Transverse colon (tissue), 4 donors: Measurements from ENCODE around the gene MAMSTR. TPM values are rescaled to one million over a fixed set of nuclear protein-coding genes. Genes with fewer than 3 reads are reported as not detected.

Experiments
- DNase-seq: peaks from one replicate; pipeline ENCODE4 v3.0.0-alpha.2; 2019
- H3K27ac ChIP-seq, 4 donors: fragments of 200-600 bp; sonication (generic); 2 replicates each; pipeline ENCODE4 v1.5.1; 2016 to 2018; ENCODE audit warnings: inconsistent platforms in 4 of 4
- H3K27me3 ChIP-seq: fragments of 200-600 bp; sonication (generic); 2 replicates; pipeline ENCODE4 v1.5.1; 2017; ENCODE audit warnings: inconsistent platforms
- H3K36me3 ChIP-seq, 4 donors: fragments of 200-600 bp; sonication (generic); 2 replicates each; pipeline ENCODE4 v1.5.1; 2017 to 2019; ENCODE audit warnings: inconsistent platforms in 4 of 4
- H3K4me1 ChIP-seq, 4 donors: fragments of 200-600 bp; sonication (generic); 2 replicates each; pipeline ENCODE4 v1.5.1; 2017 to 2020; ENCODE audit warnings: inconsistent platforms in 4 of 4
- H3K4me3 ChIP-seq, 4 donors: fragments of 200-600 bp; sonication (generic); 1 replicate in 1 of 4; 2 replicates in 3 of 4; pipeline versions ENCODE4 v1.5.1 to v1.6.1; 2017 to 2019; ENCODE audit warnings: inconsistent platforms in 4 of 4
- H3K9me3 ChIP-seq, 2 donors: fragments of 200-600 bp; sonication (generic); 2 replicates each; pipeline ENCODE4 v1.5.1; 2017 to 2019; ENCODE audit warnings: inconsistent platforms in 2 of 2
- CTCF ChIP-seq, 5 experiments: fragments of 200-600 bp in 3 of 5; fragments of 450-650 bp in 2 of 5; sonication (generic) in 3 of 5; IDR thresholded peaks; 1 replicate in 2 of 5; 2 replicates in 3 of 5; pipeline ENCODE4 v1.5.1; 2016 to 2017; ENCODE audit warnings: antibody characterized with exemption in 5 of 5, inconsistent platforms in 3 of 5, mild to moderate bottlenecking in 2 of 5, moderate library complexity in 1 of 5
- EP300 ChIP-seq: sonication (generic); formaldehyde crosslinking; IDR thresholded peaks from one replicate; pipeline ENCODE4 v1.6.1; 2017; ENCODE audit warnings: antibody characterized with exemption, low read depth
- POLR2A ChIP-seq: fragments of 450-650 bp; IDR thresholded peaks from one replicate; pipeline ENCODE4 v1.6.1; 2016; ENCODE audit warnings: antibody characterized with exemption, mild to moderate bottlenecking, moderate library complexity
- POLR2AphosphoS5 ChIP-seq, 3 donors: sonication (generic); formaldehyde crosslinking; IDR thresholded peaks; one replicate each; pipeline ENCODE4 v1.6.1; 2016; ENCODE audit warnings: antibody characterized with exemption in 3 of 3
- WGBS, 2 donors: methylation state at CpG; one replicate each; pipeline ENCODE4 v1.1.5; 2018; ENCODE audit warnings: low coverage in 1 of 2; 5-methylcytosine and 5-hydroxymethylcytosine counted together
- in situ Hi-C, 4 donors: fragments of 200-750 bp; cut with MboI; loops; one replicate each; pipeline versions ENCODE4 v1.15.0 to v1.15.1; 2017; ENCODE audit warnings: low sequenced_read_pairs in 3 of 4, low pct_ligation_motif_present in 1 of 4, low pct_unique_long_range_greater_than_20kb in 1 of 4
- intact Hi-C: fragments of 100-400 bp; cut with DNase I; formaldehyde crosslinking; loops from one replicate; pipeline ENCODE4 v1.15.1; 2023; ENCODE audit warnings: low total_unique reads
- total RNA-seq, 4 donors: library from RNA; depleted of rRNA; stranded (reverse); fragments of >200 nt; gene quantifications; one replicate each; pipeline ENCODE4 v1.1.0, GENCODE V29; 2016

Gene MAMSTR
- total RNA-seq, 4 donors from 2014 or later = 0.55 to 2.2 (median 1.6) TPM; not detected in 1

GRCh38 chr19:48742096-48742495 lies 22.6 kb upstream of the MAMSTR start:
- in situ Hi-C loops (loop anchor here in 1 of 4 donors (10.0 kb wide), 1 partner anchor 97 kb away; the partner anchor contains the start of gene CA11), intact Hi-C loops (loop anchor here (10.0 kb wide), 1 partner anchor 67 kb away; the partner anchor contains the start of gene NTN5)
- Histone ChIP-seq H3K4me1 (peaks cover 0 to 30% (median 9%) of the 10 kb centered on the region in 4 donors), H3K4me3 (no peak overlapping the region), H3K27me3 (peaks cover 33% of the 10 kb centered on the region), H3K36me3 (no peaks in the 10 kb centered on the region), H3K9me3 (no peaks in the 10 kb centered on the region), H3K27ac (peak overlapping the region in 2 of 4 donors; percentile 30 to 75)
- WGBS, 2 donors = 80 to 87% methylated on average over 1 to 11 of the region's 11 CpGs
- no peak for DNase-seq
- TF ChIP-seq POLR2A (no peak), EP300 (no peak), POLR2AphosphoS5 (IDR thresholded peaks at IDR 0.05) (no peak), CTCF (IDR thresholded peaks at IDR 0.05) (no peak)

DNA sequence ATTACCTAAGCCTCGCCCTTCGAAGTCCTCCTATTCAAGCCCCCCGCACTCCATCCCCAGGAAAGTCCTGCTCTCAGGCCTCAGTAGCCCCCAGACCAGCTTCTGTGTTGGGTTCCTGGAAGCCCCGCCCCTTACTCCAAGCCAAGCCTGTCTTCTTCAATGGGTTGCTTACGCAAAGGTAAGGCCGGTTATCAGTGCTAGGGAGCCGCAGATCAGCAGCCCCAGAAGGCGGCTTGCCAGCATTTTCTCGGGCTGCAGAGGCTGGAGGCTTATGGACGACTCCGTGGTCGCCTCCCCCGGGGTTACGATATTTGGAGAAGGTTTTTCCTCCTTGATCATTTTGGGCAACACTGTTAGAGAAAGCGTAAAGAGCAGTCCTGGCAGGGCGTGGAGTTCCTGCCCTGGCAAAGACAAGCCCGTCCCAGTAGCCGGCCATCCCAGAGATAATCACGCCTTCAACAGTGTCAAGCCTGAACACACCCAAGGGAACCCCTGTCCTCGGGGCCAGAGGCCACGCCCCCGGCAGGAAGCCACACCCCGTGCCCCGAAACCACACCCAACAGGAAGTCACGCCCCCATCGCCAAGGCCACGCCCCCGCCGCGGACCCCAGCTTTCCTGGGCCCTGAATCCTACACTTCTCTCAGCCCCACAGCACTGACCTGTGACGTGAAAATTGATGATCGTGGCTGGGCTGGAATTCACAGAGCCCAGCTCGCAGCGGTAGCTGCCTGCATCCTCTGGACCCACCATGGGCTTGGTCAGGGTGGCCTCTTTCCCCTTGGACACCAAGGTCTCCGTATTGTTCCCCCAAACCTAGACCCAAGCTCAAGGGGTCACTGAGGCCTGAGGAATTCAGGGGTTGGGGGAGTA lies 21.8 kb upstream of the MAMSTR start:
- Histone ChIP-seq H3K27me3 (peaks cover 25% of the 10 kb centered on the region), H3K4me1 (peaks cover 0 to 27% (median 9%) of the 10 kb centered on the region in 4 donors), H3K9me3 (no peaks in the 10 kb centered on the region), H3K4me3 (peak overlapping the region in 1 of 4 donors; percentile 1), H3K36me3 (no peaks in the 10 kb centered on the region), H3K27ac (peak overlapping the region; percentile 15 to 75 (median 28))
- intact Hi-C loops = loop anchor here (10.0 kb wide), 1 partner anchor 67 kb away; the partner anchor contains the start of gene NTN5
- in situ Hi-C loops = loop anchor here in 1 of 4 donors (10.0 kb wide), 1 partner anchor 97 kb away; the partner anchor contains the start of gene CA11
- DNase-seq = peak; percentile 59
- 40 to 56% methylated on average over 3 to 35 of the region's 35 CpGs for WGBS, 2 donors
- TF ChIP-seq EP300 (no peak), CTCF (IDR thresholded peaks at IDR 0.05) (no peak), POLR2AphosphoS5 (IDR thresholded peaks at IDR 0.05) (peak in 1 of 3 donors; percentile 18), POLR2A (peak; percentile 8)

DNA sequence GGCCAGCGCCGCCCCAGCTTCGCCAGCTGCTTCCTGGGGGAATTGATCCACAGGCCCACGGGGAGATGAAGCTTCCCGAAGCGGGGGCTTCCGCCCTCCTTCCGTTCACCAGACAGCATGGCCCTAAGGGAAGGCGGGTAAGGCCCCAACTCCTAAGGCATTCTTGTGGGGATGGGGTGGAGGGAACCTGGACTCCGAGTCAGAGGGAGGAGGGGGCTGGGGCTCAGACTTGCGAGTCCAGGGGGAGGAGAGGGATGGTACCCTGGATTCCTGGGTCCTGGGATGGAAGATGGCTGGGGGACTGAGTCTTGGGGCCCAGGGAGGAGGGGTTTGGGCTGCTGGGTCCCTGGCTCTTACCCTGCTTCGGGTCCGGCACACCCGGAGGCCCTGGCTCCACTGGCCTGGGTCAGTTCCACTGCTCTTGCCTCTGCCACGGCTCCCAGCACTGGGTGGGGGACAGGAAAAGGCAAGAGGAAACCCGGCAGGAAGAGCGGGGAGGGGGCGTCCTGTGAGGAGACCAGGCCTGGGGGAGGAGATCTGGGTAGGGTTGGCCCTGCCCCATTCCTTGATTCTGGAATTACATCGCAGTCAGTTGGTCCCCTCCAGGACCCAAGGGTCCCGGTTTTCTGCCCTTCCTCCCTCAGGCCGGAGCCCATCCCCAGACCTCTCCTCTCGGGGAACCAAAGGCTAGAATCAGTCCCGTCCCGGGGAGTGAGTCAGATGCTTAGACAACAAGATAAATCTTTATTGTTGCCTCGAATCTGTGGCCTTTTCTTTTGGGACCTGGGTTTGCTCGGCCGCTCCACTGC lies 20.8 kb upstream of the MAMSTR start, which contains the start of gene RASIP1:
TSS of gene RASIP1 (minus strand) at position 447 of the 809 bp plus-strand sequence. CDS start at position 119, 328 bp downstream.
- in situ Hi-C loops (loop anchor here in 1 of 4 donors (10.0 kb wide), 1 partner anchor 96 kb away; the partner anchor contains the start of gene CA11), intact Hi-C loops (loop anchor here (10.0 kb wide), 1 partner anchor 66 kb away; the partner anchor contains the start of gene NTN5)
- TF ChIP-seq POLR2A = no peak
- TF ChIP-seq CTCF (IDR thresholded peaks at IDR 0.05) = no peak
- TF ChIP-seq POLR2AphosphoS5 (IDR thresholded peaks at IDR 0.05) = peak in 1 of 3 donors; percentile 17
- TF ChIP-seq EP300 = no peak
- no peak for DNase-seq
- peaks cover 18% of the 10 kb centered on the region for H3K27me3 ChIP-seq
- H3K36me3 ChIP-seq = no peaks in the 10 kb centered on the region
- peak within 1 kb of the TSS; percentile 68 to 75 (median 69) for H3K27ac ChIP-seq
- H3K4me3 ChIP-seq = peak within 1 kb of the TSS in 3 of 4 donors; percentile 38 to 60 (median 52)
- 66% methylated on average over 27 of the region's 27 CpGs; no CpG with 5 or more reads in 1 of the 2 donors for WGBS, 2 donors
- H3K4me1 ChIP-seq = peaks cover 0 to 27% (median 9%) of the 10 kb centered on the region in 4 donors
- H3K9me3 ChIP-seq = no peaks in the 10 kb centered on the region
